GM21529 (cell line): ENCODE results near the gene MINDY3.
"Not testable (repeated sequence)": the region's sequence is repeated elsewhere in the genome, so short reads cannot be mapped to it uniquely, and the experiment has no call there.

Experiments
- ATAC-seq: cut with Tn5 transposase; IDR thresholded peaks from one replicate; pipeline ENCODE4 v1.9.1; 2021; ENCODE audit not compliant: unreplicated experiment

Gene MINDY3

DNA sequence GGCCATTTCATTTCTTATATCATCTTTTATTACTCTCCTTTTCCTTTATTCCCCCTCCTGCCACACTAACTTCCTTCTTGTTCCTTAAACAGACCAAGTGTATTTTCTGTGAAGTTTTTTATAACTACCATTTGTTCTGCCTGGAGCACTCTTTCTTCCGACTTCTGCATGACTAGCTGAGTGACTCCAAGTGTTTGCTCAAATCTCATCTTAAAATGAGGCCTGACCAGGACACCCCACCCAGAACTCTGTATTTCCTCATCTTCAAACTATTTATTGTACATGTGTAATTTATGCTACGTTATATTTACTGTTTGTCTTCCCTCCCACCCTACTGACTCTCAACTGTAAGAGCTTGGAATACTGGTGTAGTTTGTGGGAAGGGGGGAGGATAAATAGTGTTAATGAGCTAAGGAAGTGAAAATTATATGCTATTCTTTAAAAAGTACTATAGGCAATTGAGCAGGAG lies 3.2 kb downstream of the MINDY3 start:
- no peak for ATAC-seq

DNA sequence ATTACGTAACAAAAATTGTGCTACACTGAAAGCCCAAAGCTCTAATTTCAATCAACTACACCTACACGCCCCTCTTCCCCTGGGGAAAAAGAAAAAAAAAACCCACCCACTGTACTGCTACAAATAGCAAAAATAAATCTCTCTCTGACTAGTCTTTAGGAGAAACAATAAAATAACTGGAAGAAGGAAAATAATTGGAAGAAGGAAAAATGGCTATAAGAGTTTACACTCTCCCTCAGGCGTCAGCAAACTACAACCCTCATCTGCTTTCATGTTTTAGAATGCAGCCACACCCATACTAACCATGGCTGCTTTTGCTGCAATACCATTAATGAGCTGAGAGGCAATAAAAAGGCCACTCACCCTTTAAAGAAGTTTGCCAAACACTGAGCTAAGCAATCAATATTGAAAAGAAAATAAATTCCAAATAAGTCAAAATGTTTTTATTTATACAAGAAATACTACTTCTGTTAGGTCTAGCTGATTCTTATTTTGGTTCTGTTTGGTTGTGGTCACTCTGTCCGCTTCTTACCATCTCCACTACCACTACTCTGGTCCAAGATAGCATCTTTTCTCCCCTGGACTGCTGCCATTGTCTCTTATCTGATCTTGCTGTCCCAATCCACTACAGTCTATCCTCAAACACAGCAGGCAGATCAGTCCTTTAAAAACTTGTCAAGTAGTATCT lies 3.8 kb downstream of the MINDY3 start:
- no peak for ATAC-seq

DNA sequence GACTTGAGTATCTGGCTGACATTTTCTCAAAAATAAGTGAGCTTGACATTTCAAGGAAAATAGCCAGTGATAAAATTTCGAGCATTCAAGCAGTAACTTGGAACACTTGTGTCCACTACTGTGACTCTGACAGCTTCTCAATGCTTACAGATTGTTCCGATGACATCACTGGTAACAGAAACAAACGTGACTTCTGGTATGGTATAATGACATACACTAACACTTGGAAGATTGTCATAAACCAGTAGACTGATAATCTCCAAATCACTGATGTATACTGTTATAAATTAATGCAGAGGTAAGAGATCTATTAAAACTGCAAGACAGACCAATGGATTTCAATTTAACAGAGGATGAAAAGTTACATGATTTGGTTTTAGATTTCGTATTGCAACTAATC lies 6.5 kb downstream of the MINDY3 start:
- no peak for ATAC-seq

DNA sequence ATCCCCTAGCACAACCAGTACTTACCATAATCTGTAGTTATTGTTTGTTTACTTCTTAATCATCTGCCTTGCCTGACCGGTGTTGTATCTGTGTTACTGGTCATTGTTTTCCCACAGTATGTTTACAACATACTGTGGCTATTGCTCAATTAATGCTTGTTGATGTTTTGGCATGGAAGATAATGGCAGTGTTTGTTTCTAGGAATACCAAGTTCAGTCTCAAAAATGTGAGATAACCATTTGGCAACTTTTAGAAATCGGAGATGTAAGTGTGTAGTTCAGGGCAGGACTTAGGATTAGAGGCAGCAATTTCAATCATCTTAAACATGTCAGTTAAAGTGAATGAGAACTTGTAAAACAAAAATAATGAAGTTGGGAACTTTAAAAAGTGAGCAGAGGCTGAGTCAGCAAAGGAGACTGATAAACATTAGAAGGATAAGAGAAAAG lies 8.2 kb downstream of the MINDY3 start:
- no peak for ATAC-seq

- not testable (repeated sequence) for ATAC-seq
Observed at GRCh38 chr10:15850337-15850978, 9.8 kb downstream of the MINDY3 start.

- ATAC-seq, result no peak
Observed at GRCh38 chr10:15849316-15849715, 11.0 kb downstream of the MINDY3 start.

DNA sequence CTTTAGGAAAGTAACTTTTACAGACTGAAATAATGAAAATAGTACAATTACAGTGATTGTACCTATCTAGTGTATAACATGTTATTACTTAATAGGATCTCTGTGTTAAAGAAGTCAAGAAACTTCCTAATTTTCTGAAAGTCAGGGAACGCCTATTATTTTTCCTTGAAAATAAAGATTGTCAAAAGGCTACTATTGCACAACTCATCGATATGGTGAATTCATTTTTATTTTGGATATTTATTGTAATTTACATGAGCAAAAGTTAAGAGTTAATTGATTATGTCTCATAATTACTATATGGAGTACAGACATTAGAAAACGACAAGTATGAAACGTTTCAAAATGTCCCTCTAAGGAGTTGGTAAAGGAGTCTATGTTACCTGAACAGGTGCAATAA lies 12.8 kb downstream of the MINDY3 start:
- ATAC-seq, result no peak

GRCh38 chr10:15844517-15844916 lies 15.8 kb downstream of the MINDY3 start:
- no peak for ATAC-seq

DNA sequence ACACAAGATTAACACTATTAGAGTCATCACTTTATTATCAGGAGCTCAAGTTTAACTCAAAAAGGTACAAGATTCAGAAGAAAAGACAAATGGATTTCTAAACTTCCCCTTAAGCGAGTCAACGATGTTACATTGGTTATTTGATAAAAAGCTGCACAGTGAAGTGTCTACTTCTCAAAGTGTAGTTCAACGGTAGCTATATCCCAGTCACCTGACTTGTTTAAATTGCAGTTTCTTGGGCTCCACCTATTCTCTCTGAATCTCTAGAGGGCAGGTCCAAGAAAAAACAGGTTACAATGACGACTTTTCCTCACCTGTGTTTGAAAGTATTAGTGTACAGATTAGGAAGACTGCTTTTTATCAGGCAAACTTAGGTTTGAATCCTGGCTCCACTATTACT lies 16.6 kb downstream of the MINDY3 start:
- no peak for ATAC-seq

- ATAC-seq, result no peak
Observed at GRCh38 chr10:15842556-15843169, 17.6 kb downstream of the MINDY3 start.

GRCh38 chr10:15841696-15842095 lies 18.6 kb downstream of the MINDY3 start:
- no peak for ATAC-seq

DNA sequence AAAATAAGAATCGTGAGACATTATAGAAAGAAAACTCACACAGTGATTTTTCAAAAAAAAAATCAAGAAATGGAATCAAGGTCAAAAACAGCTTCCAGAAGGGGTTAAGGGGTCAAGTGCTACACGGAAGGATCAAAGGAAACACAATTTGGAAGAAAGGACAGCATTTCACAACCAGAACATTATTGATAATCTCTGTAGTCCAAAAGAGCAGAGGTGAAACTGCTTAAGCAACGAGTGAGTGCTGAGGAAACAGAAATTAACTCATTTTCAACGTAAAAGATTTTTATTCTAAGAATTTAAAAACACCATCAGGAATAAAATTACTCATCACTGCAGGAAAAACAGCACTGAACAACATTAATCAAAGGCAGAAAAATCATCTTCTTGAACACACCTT lies 23.5 kb downstream of the MINDY3 start:
- ATAC-seq, result no peak

DNA sequence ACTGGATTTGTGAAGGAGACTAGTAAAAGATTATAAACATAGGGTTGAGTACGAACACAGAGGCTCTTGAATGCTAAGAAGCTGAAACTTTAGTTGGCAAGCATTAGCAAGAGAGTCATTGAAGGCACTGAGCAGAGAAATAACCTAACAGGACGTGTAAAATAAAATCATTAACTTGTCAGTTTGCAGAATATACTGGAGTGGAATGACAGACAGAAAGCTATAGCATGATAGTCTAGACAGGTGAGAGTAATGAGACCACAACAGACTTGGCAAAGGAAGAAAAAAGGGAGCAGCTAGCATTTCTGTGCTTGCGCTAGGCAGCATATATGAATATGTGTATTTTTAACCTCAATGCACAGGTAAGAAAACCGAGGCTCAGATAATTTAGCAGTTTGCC lies 30.8 kb downstream of the MINDY3 start:
- no peak for ATAC-seq

DNA sequence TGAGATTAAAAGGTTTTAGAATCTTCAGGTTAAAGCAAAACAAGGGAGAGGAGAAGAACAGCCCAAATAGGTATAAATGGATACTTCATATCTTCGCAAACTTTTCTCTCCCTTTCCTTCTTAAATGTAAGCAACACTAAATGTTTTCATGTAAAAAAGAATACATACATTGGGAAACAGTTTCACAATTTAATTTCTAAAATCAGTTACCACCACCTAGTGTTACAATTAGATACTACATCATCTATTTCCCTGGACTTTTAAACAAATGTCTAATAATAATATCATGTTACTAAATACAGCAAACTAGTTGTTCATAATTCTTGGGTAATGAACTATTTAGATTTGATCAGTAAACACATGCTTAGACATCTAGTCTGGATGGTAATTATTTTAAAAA lies 35.8 kb downstream of the MINDY3 start:
- no peak for ATAC-seq

- ATAC-seq, result no peak
Observed at GRCh38 chr10:15822131-15822530, 38.2 kb downstream of the MINDY3 start.

- no peak for ATAC-seq
Observed at GRCh38 chr10:15821046-15821683, 39.1 kb downstream of the MINDY3 start.

DNA sequence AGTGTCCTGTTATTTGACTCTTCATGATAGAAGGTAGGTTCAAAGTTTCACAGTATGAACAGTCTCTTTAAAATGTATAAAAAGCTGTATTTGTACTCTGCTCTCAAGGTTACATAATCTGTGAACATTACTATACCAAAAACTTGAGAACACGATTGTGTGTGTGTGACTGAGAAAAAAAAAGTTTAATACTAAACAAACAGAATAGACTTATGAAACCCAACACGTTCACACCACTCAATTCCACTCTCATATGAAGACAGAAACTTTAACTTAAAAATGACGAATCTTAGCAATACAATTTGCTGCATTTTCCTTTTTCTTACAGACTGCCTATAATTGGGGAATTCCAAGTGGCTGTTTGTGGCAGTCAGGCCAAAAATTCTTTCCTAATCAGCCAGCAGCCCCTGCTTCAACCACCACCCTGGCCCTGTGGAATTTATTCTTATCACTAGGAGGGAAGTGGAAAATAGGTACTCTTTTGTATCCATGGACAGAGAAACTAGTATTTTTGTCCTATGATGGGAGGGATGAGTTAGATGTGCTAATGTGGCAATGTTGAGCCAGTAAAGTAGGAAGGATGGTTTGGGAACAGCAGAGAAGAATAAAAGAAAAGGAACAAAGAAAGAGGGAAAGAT lies 42.8 kb downstream of the MINDY3 start:
- ATAC-seq, result no peak

DNA sequence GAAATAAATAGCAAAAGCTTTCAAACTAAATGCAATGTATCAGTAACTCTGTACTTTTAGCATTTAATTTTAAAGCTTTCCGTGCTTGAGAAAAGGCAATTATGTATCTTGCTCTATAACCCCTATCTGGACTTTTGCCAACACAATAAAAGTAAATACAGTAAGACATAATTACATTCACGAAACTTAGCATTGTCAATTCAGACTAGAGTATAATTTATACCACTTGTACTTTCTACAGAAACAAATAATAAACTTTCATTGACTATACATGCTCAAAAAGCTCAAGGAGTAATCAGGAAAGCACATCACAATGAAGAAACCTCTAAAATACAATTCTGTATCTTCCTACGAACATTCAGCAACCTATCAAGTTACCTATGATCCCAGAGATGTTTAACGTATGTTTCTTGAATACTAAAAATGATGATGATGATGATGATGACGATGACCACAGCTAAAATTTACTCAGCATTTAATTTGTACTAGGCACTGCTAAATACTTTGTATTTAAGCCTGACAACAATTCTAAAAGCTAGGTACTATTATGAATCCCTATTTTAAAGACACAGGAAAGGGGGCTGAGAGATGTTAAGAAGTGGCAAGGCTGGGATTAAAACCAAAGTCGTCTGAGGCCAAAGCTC lies 44.9 kb downstream of the MINDY3 start:
- ATAC-seq, result no peak

GRCh38 chr10:15814565-15814964 lies 45.7 kb downstream of the MINDY3 start:
- peak; percentile 64 for ATAC-seq

DNA sequence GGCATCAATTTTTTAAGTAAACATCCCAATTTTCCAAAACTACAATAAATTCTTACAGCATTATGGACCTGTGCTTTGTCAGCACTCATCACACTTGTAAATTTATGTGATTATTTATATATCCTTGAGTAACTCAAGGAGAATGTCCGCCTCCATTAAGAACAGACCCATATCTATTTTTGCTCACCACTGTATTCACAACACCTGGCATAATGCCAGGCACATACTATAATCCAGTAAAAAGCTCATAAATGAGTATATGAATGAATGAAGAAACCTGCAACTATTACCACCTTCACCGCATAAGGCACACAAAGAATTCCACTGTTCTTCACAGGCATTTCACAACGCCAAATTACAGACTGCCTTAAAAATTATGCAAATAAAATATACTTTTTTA lies 46.9 kb downstream of the MINDY3 start:
- no peak for ATAC-seq

- no peak for ATAC-seq
Observed at GRCh38 chr10:15809450-15809849, 50.9 kb downstream of the MINDY3 start.
